Heart left ventricle (tissue), 16 donors: Measurements from ENCODE around the gene EVPLL. TPM values are rescaled to one million over a fixed set of nuclear protein-coding genes. Genes with fewer than 3 reads are reported as not detected.

Experiments
- ATAC-seq, 4 donors: fragments of 200-7000 bp; cut with Tn5 transposase; one replicate each; pipeline ENCODE4 v1.9.1; 2020 to 2022; ENCODE audit warnings: moderate library complexity in 4 of 4, mild to moderate bottlenecking in 3 of 4, moderate number of reproducible peaks in 1 of 4
- DNase-seq, 5 donors: peaks; one replicate each; pipeline ENCODE4 v3.0.0-alpha.2; 2020
- H3K27ac ChIP-seq, 12 donors: fragments of 200-600 bp; sonication (generic) in 4 of 12; one replicate each; pipeline versions ENCODE4 v1.5.0 to v1.8.0; 2016 to 2022; ENCODE audit warnings: mild to moderate bottlenecking in 2 of 12
- H3K27me3 ChIP-seq, 9 donors: fragments of 200-600 bp; sonication (generic) in 2 of 9; one replicate each; pipeline versions ENCODE4 v1.5.1 to v1.8.0; 2016 to 2022; ENCODE audit warnings: mild to moderate bottlenecking in 3 of 9
- H3K36me3 ChIP-seq, 9 donors: fragments of 200-600 bp; sonication (generic) in 2 of 9; one replicate each; pipeline versions ENCODE4 v1.5.0 to v1.8.0; 2018 to 2022; ENCODE audit warnings: mild to moderate bottlenecking in 2 of 9
- H3K4me1 ChIP-seq, 12 donors: fragments of 200-600 bp; sonication (generic) in 4 of 12; one replicate each; pipeline versions ENCODE4 v1.5.0 to v1.8.0; 2016 to 2022; ENCODE audit warnings: mild to moderate bottlenecking in 3 of 12
- H3K4me3 ChIP-seq, 12 donors: fragments of 200-600 bp; sonication (generic) in 4 of 12; one replicate each; pipeline versions ENCODE4 v1.5.0 to v1.8.0; 2017 to 2022; ENCODE audit warnings: mild to moderate bottlenecking in 9 of 12, moderate library complexity in 4 of 12
- H3K9me3 ChIP-seq, 12 donors: fragments of 200-600 bp; sonication (generic) in 4 of 12; one replicate each; pipeline versions ENCODE4 v1.5.0 to v1.8.0; 2016 to 2022; ENCODE audit warnings: mild to moderate bottlenecking in 1 of 12
- POLR2A ChIP-seq, 2 donors: fragments of 450-650 bp; IDR thresholded peaks; one replicate each; pipeline ENCODE4 v1.6.1; 2017; ENCODE audit warnings: antibody characterized with exemption in 2 of 2, mild to moderate bottlenecking in 2 of 2, moderate library complexity in 2 of 2
- WGBS, 4 donors: extraction: QIAGEN DNeasy Blood & Tissue Kit in 2 of 4; methylation state at CpG; one replicate each; pipeline versions ENCODE4 v1.1.5 to v1.1.7; 2013 to 2018; 5-methylcytosine and 5-hydroxymethylcytosine counted together
- intact Hi-C, 10 donors: fragments of 100-400 bp; cut with DNase I; formaldehyde crosslinking; loops; one replicate each; pipeline versions ENCODE4 v1.11.1 to v1.14.2; 2022
- polyA plus RNA-seq, 2 donors: library from polyadenylated mRNA; stranded (reverse); fragments of 200-250 nt; gene quantifications; one replicate each; pipeline ENCODE4 v1.2.3, GENCODE V29; 2013
- total RNA-seq, 9 donors: library from RNA; depleted of rRNA in 2 of 9; stranded (reverse); fragments of >200 nt in 2 of 9; fragmentation: NEBNext Ultra II Directional in 3 of 9; extraction: Animal tissue kit (Norgen Biotek cat#: 25700) in 3 of 9; gene quantifications; one replicate each; pipeline versions ENCODE4 v1.1.0 to v1.2.4, GENCODE V29; 2016 to 2023
- TF ChIP-seq, protein P1 (sequence below), 12 donors: fragments of 200-600 bp; sonication (generic) in 4 of 12; IDR thresholded peaks; one replicate each; pipeline versions ENCODE4 v1.5.0 to v1.8.0; 2018 to 2022; ENCODE audit warnings: antibody characterized with exemption in 12 of 12, mild to moderate bottlenecking in 5 of 12
- donor health status: ischemic (EF 13 %, LVEDD 7.1; RV severe dilation, severe dysfunction).
- donor health status: healthy with polysubstance abuse.
- donor health status: DM: no; HTN: yes; CAD: no.
- donor health status: DM: no; HTN: no; CAD: no.
- donor health status: ischemic (EF 25% LVEDD 6.9; RV normal size, moderate dysfunction).
- donor health status: ischemic (EF 25% LVEDD 5.7; RV mildly dilated, moderate dysfunction).
- donor health status: healthy.
- donor health status: DM: yes; HTN: yes; CAD: no.
- donor health status: ischemic (EF 35%, LVEDD 5.7; RV mildly dilated, moderate dysfunction).
- donor health status: nonischemic (EF 11% LVEDD 7.7; RV severe dilation, severe dysfunction).
- donor health status: DM: yes; HTN: yes; CAD: no.
- donor health status: PGD.
- donor health status: ischemic (EF 29% LVEDD 5.4; RV normal size, mild dysfunction).
- donor health status: nonischemic (EF 23%, LVEDD 6.1; RV moderate dilation, normal function).

EVPLL gene
- total and polyA plus RNA-seq, 11 donors = not detected

DNA sequence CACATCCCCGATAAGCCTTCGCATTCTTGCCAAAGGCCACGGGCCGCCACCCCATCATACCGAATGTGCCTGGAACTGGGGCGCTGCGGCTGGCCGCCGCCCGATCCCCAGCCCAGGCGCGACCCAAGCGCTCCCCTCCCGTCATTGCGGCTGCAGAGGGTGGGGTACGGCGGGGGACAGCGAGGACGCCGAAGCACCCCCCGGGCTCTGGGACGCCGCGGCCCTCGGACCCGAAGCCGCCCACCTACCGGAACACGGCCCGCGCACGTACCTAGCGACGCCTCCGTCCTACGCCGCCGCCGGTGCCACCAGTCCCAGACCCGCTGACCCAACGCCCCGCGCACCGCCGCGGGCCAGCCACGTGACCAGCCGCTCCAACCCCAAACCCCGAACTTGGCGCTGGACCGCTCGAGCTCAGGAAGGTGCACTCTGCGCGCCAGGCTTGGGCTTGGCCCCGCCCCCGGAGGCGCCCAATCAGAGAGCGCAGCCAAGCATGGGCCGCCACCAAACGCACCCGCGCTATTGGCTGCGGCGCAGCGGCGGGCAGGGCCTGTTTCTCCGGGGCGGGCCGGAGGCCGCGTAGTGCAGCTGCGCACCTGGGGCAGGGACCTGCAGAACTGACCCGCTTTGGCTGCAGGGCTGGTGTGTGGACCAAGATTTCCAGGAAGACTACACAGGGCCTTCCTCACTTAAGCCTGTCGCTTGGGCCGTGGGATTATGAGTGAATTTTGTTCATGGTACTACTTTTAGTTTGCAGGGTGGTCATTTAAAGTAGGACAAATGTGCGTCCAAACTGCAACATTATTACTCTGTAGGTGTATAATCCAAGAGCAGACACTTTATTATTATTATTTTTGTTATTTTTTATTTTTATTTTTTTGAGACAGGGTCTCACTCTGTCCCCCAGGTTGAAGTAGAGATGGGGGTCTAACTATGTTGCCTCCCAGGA is 14.2 kb upstream of the EVPLL start, which contains the start of gene SHMT1:
Gene SHMT1 (minus strand): TSS at position 450 of the 949 bp plus-strand sequence. CDS start 7,569 bp downstream, outside the sequence.
- Histone ChIP-seq H3K27me3 (no peaks in the 10 kb centered on the region), H3K36me3 (peaks cover 0 to 10% (median 0%) of the 10 kb centered on the region in 9 donors), H3K9me3 (peaks cover 0 to 4% (median 0%) of the 10 kb centered on the region in 12 donors), H3K4me1 (peaks cover 0 to 20% (median 6%) of the 10 kb centered on the region in 12 donors), H3K27ac (peak within 1 kb of the TSS; percentile 11 to 82 (median 64)), H3K4me3 (peak within 1 kb of the TSS; percentile 55 to 97 (median 84))
- WGBS, 4 donors = 1 to 2% (median 1%) methylated on average over 14 to 76 of the region's 76 CpGs
- peak in 1 of 2 donors; percentile 58 for TF ChIP-seq POLR2A (IDR thresholded peaks at IDR 0.05)
- TF ChIP-seq, protein P1, sequence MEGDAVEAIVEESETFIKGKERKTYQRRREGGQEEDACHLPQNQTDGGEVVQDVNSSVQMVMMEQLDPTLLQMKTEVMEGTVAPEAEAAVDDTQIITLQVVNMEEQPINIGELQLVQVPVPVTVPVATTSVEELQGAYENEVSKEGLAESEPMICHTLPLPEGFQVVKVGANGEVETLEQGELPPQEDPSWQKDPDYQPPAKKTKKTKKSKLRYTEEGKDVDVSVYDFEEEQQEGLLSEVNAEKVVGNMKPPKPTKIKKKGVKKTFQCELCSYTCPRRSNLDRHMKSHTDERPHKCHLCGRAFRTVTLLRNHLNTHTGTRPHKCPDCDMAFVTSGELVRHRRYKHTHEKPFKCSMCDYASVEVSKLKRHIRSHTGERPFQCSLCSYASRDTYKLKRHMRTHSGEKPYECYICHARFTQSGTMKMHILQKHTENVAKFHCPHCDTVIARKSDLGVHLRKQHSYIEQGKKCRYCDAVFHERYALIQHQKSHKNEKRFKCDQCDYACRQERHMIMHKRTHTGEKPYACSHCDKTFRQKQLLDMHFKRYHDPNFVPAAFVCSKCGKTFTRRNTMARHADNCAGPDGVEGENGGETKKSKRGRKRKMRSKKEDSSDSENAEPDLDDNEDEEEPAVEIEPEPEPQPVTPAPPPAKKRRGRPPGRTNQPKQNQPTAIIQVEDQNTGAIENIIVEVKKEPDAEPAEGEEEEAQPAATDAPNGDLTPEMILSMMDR (IDR thresholded peaks at IDR 0.05) = no peak
- ATAC-seq (peak; percentile 100), DNase-seq (peak; percentile 93 to 97 (median 93))
- intact Hi-C loops = no loop called here

DNA sequence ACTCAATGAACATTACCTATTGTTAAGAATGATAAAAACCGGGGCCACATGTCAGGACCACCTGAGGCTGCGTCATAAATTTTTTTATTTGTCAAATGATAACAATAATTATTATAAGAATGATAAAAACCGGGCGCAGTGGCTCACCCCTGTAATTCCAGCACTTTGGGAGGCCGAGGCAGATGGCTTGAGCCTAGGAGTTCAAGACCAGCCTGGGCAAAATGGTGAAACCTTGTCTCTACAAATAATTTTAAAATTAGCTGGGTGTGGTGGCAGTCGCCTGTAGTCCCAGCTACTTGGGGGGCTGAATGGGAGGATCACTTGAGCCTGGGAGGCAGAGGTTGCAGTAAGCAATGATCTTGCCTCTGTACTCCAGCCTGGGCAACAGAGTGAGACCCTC is 13.4 kb upstream of the EVPLL start:
- Histone ChIP-seq H3K9me3 (peaks cover 0 to 4% (median 0%) of the 10 kb centered on the region in 12 donors), H3K4me1 (peaks cover 0 to 20% (median 6%) of the 10 kb centered on the region in 12 donors), H3K27ac (no peak overlapping the region), H3K4me3 (peak overlapping the region in 2 of 12 donors; percentile 78 to 81), H3K27me3 (no peaks in the 10 kb centered on the region), H3K36me3 (peaks cover 0 to 4% (median 0%) of the 10 kb centered on the region in 9 donors)
- DNase-seq (no peak), ATAC-seq (no peak)
- intact Hi-C loops = no loop called here
- TF ChIP-seq, protein P1 (IDR thresholded peaks at IDR 0.05) = no peak
- TF ChIP-seq POLR2A (IDR thresholded peaks at IDR 0.05) = no peak
- WGBS, 4 donors = 94 to 96% (median 95%) methylated on average over 6 of the region's 6 CpGs

DNA sequence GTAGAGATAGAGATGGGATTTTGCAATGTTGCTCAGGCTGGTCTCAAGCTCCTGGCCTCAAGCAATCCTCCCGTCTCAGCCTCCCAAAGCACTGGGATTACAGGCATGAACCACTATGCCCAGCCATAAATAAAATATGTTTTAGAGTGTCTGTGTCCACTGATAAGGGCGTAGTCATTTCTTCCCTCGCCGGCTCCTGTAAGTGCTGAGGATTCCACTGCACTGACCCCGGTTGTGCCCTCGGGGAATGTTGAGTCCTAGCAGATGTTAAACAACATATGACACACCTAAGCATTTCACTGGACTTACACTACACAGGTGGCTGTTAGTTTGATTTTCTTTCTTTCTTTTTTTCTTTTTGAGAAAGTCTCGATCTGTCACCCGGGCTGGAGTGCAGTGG is 8.6 kb upstream of the EVPLL start:
- peaks cover 0 to under 1% (median under 1%) of the 10 kb centered on the region in 12 donors for H3K4me1 ChIP-seq
- no peaks in the 10 kb centered on the region for H3K36me3 ChIP-seq
- DNase-seq (no peak), ATAC-seq (no peak)
- TF ChIP-seq, protein P1 (IDR thresholded peaks at IDR 0.05) = no peak
- no peak for TF ChIP-seq POLR2A (IDR thresholded peaks at IDR 0.05)
- no peak overlapping the region for H3K4me3 ChIP-seq
- H3K27ac ChIP-seq = no peak overlapping the region
- peaks cover 0 to 10% (median 0%) of the 10 kb centered on the region in 9 donors for H3K27me3 ChIP-seq
- intact Hi-C loops = no loop called here
- peaks cover 0 to 4% (median 0%) of the 10 kb centered on the region in 12 donors for H3K9me3 ChIP-seq
- WGBS, 4 donors = 71 to 84% (median 76%) methylated on average over 8 of the region's 8 CpGs

DNA sequence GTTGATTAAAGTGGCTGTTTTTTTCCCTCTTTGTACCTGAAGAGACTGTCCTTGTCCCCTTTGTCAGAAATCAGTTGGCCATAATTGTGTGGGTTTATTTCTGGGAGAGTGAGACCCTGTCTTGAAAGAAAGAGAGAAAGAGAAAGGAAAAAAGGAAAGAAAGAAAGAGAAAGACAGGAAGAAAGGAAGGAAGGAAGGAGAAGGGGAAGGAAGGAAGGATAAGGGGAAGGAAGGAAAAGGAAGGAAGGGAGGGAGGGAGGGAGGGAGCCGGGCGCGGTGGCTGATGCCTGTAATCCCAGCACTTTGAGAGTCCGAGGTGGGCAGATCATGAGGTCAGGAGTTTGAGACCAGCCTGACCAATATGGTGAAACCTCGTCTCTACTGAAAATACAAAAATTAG is 6.8 kb upstream of the EVPLL start:
- Histone ChIP-seq H3K27me3 (peaks cover 0 to 10% (median 0%) of the 10 kb centered on the region in 9 donors), H3K9me3 (peaks cover 0 to 13% (median 0%) of the 10 kb centered on the region in 12 donors), H3K36me3 (no peaks in the 10 kb centered on the region), H3K4me1 (no peaks in the 10 kb centered on the region), H3K27ac (no peak overlapping the region), H3K4me3 (no peak overlapping the region)
- intact Hi-C loops = no loop called here
- DNase-seq = no peak
- 61 to 66% (median 64%) methylated on average over 5 of the region's 5 CpGs for WGBS, 4 donors
- no peak for ATAC-seq
- no peak for TF ChIP-seq POLR2A (IDR thresholded peaks at IDR 0.05)
- TF ChIP-seq, protein P1 (IDR thresholded peaks at IDR 0.05) = no peak
